Activated effector memory CD4-positive, alpha-beta T cell treated with Interleukin-2 at 50 U/mL for 16 hours (primary cell): Measurements from ENCODE around the gene SLC66A1.

ENCODE experiments used
- DNase-seq: peaks from one replicate; pipeline ENCODE4 v3.0.0-alpha.2; 2020

SLC66A1 gene

GRCh38 chr1:19365721-19366120, 53.6 kb downstream of the SLC66A1 start:
- no peak for DNase-seq

- DNase-seq = no peak
Observed at GRCh38 chr1:19366599-19367536, 54.7 kb downstream of the SLC66A1 start.

- no peak for DNase-seq
Observed at GRCh38 chr1:19367584-19368041, 55.5 kb downstream of the SLC66A1 start.

GRCh38 chr1:19368050-19368449, 55.9 kb downstream of the SLC66A1 start:
- DNase-seq = no peak

- no peak for DNase-seq
Observed at GRCh38 chr1:19368964-19369363, 56.8 kb downstream of the SLC66A1 start.

- DNase-seq = no peak
Observed at GRCh38 chr1:19369396-19370090, 57.4 kb downstream of the SLC66A1 start.

- DNase-seq = no peak
Observed at GRCh38 chr1:19370453-19371170, 58.5 kb downstream of the SLC66A1 start.

- no peak for DNase-seq
Observed at GRCh38 chr1:19371226-19372135, 59.4 kb downstream of the SLC66A1 start.

GRCh38 chr1:19372136-19372514, 60.0 kb downstream of the SLC66A1 start:
- no peak for DNase-seq

- no peak for DNase-seq
Observed at GRCh38 chr1:19372602-19373001, 60.5 kb downstream of the SLC66A1 start.

- no peak for DNase-seq
Observed at GRCh38 chr1:19373211-19374082, 61.3 kb downstream of the SLC66A1 start.

- DNase-seq = no peak
Observed at GRCh38 chr1:19374083-19374801, 62.1 kb downstream of the SLC66A1 start.

GRCh38 chr1:19374926-19375325, 62.8 kb downstream of the SLC66A1 start:
- no peak for DNase-seq

GRCh38 chr1:19375631-19376400, 63.7 kb downstream of the SLC66A1 start:
- no peak for DNase-seq

GRCh38 chr1:19376428-19377372, 64.6 kb downstream of the SLC66A1 start:
- no peak for DNase-seq

GRCh38 chr1:19377812-19378718, 65.9 kb downstream of the SLC66A1 start:
- no peak for DNase-seq
